Adrenal gland (tissue), 5 donors: ENCODE results near the gene CBX5.

Experiments used
- POLR2A ChIP-seq, 2 donors: fragments of 450-650 bp; IDR thresholded peaks; one replicate each; pipeline ENCODE4 v1.6.1; 2017; ENCODE audit warnings: antibody characterized with exemption in 2 of 2, mild to moderate bottlenecking in 2 of 2, moderate library complexity in 1 of 2
- TF ChIP-seq, protein P1 (sequence below), 6 experiments: fragments of 450-650 bp in 4 of 6; fragments of 200-600 bp in 2 of 6; sonication (generic) in 1 of 6; IDR thresholded peaks; 1 replicate in 5 of 6; 2 replicates in 1 of 6; pipeline versions ENCODE4 v1.5.1 to v1.8.0; 2016 to 2021; ENCODE audit warnings: antibody characterized with exemption in 6 of 6, mild to moderate bottlenecking in 2 of 6, moderate library complexity in 1 of 6
- donor health status: DM: no; HTN: no; CAD: no.

DNA sequence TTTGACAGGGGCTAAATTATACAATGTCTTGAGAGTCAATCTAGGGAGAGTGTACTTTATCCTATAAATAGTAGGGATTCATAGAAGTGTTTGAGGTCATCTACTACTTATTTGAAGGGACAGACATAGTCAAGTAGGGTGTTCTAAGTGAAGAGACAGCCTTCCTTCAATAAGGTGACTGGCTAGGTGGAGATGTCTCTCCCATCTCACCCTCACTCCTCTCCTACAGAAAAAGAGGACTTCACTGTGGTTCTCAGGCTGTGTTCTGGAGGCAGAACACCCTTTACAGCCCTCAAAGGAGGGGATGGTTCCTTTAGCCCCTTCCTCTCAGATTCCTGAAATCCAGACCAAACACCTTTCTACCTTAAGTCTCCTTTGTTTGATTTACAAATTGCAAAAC lies 23.7 kb upstream of the CBX5 start:
- TF ChIP-seq, protein P1, sequence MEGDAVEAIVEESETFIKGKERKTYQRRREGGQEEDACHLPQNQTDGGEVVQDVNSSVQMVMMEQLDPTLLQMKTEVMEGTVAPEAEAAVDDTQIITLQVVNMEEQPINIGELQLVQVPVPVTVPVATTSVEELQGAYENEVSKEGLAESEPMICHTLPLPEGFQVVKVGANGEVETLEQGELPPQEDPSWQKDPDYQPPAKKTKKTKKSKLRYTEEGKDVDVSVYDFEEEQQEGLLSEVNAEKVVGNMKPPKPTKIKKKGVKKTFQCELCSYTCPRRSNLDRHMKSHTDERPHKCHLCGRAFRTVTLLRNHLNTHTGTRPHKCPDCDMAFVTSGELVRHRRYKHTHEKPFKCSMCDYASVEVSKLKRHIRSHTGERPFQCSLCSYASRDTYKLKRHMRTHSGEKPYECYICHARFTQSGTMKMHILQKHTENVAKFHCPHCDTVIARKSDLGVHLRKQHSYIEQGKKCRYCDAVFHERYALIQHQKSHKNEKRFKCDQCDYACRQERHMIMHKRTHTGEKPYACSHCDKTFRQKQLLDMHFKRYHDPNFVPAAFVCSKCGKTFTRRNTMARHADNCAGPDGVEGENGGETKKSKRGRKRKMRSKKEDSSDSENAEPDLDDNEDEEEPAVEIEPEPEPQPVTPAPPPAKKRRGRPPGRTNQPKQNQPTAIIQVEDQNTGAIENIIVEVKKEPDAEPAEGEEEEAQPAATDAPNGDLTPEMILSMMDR (IDR thresholded peaks at IDR 0.05): no peak
- no peak for TF ChIP-seq POLR2A (IDR thresholded peaks at IDR 0.05)
